Right kidney (tissue), 1 donor: ENCODE data around the gene OSBPL2.

Experiments used
- DNase-seq: peaks from one replicate; pipeline ENCODE4 v3.0.0-alpha.2; 2016

Gene OSBPL2

DNA sequence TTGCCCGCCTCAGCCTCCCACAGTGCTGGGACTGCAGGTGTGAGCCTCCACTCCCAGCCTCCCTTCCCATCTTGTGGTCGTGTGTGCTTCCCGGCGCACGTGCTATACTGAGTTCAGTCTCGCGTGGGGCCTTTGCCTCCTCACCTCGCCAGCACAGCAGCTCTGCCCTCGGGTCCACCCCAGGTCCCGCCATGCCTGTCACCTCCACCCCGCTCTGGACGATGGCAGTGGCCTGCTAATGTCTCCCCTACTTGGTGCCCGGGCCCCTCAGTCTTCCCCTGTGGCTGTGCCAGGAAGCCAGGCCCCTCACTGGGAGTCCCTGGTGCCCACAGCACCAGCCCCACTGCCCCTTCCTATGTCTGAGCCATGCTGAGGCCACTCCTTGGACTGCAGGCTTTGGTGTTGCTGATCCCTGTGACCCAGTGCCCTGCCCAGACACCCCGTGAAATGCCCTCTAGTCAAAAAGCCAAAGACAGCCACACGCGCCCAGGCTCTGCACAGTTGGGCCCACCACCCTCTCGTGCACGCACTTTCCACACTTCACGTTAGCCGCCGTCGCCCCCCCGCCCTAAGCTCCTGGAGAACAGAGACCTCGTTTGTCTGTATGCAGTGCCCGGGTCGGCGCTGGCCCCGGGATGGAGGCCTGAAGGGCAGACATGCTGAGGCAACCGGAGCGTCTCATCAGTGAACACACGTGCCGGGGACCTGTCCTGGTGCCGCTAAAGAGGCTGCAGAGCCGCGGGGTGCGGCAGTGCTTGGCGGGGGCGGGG, 32.5 kb upstream of the OSBPL2 start:
- DNase-seq: no peak

DNA sequence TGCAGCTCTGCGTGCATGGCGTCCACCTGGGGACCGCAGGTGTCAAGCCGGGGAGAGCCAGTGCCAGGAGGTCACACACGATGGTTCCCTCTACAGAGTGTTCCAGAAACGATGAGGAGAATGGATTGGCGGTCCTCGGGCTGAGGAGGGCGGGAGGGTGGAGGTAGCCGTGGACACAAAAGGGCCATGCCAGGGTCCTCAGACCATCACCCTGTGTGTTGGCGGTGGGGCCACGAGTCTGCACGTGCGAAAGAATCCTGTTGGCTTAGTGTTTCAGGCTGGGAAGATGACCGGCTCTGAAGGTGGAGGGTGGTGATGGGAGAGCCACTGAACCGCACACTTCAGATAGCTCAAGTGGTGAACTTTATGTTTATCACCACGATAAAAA, 31.9 kb upstream of the OSBPL2 start:
- DNase-seq: no peak

DNA sequence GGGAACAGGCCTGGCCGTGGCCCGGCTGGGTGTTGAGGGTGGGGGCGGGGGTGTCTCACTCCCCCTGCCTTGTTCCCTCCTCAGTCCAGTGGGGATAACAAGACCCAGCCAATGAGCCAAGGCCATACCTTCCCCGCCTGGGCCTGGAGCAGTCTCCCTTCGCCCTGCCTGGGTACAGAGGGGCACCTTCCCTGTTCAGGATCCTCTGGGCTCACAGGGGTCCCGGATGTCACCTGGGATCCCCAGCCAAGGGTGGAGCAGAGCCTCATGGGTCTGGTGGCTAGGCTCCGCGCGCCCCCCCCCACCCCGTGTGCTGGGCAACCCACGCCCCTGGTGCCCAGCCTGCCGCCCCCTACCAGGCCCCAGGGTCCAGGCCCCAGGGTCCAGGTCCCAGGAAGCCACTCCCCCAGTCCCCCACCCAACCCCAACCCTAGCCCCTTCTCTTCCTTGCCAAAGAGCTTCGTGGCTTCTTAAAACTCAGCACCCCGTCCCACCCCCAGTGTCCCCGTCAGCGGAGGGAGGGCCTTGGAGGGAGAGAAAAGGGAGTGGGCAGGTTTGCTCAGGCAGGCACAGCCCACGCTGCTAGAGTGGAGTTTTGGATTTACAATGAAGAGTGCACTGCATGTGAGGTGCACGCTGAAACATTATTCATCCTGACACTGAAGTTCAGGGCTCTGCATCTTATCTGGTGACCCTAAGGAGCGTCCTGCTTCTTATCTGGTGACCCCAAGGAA, 30.1 kb upstream of the OSBPL2 start:
- no peak for DNase-seq

DNA sequence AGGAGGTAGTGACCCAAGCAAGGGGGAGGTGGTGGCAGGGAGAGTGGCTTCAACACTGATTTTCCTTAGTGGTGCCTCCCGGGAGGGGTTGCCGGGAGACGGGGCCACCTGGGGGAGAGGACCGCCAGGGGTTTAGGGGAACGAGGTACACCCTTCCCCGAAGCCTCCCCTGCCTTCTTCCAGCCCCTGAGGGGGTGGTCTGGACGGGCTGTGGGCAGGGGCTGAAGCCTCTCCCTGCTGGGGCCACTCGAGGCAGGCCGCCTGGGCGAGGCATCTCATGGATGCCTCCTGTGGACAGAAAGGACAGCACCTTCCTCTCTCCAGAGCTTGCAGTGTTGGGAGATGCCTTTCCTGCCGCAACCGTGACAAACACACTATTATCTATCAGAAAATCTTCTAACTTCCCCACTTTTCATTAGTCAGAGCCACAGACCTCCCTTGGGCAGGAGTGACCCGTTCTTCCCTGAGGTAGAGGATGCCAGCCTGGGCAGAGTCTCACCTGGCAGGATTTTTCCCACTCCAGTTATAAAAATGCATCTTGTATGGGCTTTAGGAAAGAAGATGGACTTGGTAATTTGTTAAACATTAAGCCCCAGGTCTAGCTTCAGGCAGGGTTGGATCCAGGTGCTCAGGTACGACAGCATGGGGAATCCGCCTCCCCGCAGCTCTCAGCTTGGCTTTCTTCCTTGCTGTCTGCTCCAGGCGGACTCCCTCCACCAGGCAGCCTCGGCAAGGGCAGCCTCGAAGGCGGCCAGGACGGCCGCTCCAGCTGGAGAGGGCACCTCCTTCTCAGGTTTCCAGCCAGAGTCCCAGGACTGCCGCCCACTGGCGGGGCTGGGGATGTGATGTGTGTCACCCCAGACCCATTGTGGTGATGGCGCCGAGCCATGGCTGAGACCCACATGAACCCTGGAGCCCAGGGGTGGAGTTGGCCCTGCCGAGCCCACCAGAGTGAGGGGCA, 29.2 kb upstream of the OSBPL2 start:
- no peak for DNase-seq

DNA sequence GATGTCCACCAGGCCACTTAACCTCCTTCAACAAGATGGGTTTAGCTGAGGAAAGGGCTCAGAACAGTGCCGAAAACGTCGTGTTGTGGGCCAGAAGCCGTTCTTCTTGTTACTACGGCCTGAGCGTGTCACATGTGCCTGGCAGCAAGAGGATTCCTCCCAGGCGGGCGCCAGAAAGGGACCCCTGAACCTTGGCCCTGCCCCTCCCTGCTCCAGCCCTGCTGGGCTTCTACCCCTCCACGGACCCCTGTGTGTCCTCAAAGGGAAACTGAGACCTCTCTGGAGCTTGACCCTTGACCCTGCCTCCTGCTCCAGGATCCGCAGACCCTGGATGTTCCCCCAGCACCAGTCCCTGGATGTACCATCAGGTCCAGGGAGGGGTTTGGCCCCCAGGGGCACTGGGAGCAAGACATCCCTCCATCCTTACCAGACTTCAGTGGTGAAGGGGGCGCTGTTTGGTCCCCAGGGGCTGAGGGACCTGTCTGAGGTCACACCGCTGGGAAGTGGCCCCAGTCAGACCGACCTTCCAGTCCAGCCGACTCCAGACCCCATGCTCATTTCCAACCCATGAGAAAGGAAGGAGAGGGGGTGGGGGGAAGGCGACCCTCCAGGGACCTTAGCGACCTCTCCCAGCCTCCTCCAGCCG, 28.3 kb upstream of the OSBPL2 start:
- DNase-seq: no peak

DNA sequence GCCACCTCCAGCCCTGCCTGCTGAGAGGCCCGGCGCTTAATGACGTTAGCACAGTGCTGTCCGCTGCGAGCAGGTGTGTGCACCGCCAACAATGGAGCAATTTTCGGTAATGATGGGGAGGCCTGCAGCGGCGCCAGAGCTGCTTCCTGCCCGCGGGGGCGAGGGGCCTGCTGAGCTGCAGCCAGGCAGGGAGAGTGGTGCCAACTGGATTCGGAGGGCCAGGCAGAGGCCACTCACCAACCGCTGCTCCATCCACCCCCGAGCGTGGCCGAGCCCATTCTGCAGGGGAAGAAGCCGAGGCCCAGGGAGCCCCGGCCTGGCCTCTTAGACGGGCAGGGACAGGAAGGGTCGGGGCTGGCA, 27.8 kb upstream of the OSBPL2 start:
- DNase-seq: no peak

DNA sequence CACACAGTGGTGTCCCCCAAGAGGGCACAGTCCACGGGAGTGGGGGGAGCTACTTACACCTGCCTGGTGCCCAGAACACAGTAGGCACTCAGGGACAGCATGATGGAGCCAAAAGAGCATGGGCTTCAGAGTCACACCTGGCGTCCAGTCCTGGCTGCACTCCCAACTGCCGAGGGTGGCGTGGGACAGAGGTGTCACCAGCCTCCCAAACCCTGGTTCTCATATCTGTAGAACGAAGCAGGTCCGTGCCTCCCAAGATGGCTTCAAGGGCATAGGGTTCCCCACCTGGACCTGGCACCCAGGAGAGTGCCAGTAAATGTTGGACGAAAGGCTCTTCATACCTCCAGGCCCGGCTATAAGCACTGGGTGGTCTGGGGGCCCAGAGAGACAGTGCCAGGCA, 27.1 kb upstream of the OSBPL2 start:
- DNase-seq: no peak

DNA sequence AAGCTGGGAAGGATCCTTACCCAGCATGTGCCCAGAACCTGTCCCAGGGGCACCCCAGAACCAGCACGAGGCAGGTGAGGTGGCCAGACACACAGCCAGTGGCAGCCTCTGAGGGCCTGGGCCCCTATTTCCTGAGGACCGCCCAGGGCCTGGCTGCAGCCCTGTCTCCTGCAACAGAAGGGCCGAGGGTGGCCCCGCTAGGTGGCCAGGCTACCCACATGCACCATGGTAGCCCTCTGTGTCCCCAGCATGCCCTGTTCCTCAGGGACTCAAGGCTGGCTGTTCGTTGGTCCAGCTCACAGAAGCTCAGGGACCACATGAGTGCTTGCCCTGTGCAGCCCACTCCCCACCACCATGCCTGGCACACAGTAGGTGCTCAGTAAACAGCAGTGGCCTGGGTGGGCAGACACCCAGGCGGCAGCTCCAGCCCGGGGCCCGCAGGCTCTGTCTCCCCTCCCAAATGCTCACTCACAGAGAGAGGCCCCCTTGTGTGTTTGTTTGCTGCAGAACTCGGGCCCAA, 26.5 kb upstream of the OSBPL2 start:
- DNase-seq: no peak

DNA sequence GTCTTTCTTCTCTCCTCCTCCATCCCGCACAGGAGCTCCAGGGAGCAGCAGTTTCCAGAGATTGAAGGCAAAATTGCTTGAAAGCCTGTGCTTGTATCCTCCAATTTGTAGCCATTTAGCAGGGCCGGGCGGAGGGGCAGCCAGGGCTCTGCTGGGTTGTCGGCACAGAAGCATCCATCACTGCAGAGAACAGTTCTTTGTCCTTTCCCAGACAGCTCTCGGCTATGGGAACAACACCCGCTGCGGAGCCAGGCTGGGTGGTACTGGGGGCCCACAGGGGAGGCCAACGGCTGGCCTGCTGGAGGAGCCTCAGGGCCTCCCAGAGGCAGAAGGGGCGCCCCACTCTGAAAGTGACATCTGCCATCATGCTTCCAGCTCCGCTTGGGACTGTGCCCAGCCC, 26.0 kb upstream of the OSBPL2 start:
- no peak for DNase-seq

DNA sequence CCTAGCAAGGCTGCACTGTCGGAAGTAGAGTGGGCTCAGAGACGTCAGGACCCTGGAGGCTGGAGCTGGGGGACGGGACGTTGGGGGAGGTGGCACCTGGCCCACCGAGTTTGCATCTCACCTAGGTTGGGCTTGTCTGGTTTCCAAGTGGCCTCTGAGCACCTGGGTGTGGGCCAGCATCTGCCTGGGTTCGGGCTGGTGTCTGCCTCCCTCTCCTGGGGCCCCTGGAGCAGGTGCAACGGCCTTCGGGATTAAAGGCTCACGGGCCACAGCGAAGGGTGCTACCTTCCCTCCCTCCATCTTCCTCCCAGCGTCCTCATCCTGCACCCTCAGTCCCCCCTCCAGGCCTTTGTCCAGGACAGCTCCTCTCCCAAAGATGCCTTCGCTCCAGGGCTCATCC, 24.3 kb upstream of the OSBPL2 start:
- DNase-seq: no peak

DNA sequence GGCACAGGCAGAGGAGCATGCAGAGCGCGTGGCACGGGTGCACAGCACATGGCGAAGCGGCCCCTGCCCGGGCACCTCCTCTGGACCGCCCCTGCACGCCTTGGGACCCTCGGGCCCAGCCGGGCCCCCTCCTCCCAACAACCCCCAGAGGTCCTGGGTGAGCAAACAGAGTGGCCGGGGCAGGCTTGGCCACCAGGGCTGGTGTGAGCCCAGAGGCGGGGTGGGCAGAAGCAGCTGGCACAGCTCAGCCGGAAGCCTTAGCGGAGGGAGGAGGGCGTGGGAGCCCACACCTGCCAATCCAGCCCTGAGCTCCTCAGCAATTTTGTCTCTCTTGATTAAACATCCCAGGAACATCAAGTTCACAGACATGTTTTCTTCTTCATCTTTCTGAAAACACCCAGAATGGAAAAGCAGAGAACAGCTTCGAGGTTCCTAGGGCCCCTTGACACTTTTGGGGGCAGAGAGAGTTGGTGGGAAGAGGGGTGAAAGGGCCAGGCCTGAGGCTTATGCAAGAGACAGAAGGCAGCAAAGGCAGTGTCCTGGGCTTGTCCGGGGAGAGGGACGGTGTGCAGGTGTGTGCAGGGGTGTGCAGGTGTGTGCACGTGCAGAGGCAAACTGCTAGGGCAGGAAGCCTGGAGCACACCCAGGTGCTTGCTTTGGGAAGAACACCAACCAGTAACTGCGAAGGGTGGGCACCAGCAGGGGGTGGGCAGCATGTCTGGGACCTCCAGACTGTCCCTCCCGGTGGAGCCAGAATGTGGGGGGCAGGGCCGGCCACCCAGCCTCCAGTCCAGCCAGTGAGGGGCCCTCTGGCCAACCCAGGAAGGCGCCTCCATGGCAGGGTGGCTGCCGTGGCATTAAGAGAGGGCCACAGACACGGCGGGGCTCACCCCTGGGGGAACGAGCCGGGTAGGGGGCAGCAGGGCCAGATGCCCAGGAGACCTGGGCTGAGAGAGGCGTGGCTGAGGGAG, 23.0 kb upstream of the OSBPL2 start:
- no peak for DNase-seq

DNA sequence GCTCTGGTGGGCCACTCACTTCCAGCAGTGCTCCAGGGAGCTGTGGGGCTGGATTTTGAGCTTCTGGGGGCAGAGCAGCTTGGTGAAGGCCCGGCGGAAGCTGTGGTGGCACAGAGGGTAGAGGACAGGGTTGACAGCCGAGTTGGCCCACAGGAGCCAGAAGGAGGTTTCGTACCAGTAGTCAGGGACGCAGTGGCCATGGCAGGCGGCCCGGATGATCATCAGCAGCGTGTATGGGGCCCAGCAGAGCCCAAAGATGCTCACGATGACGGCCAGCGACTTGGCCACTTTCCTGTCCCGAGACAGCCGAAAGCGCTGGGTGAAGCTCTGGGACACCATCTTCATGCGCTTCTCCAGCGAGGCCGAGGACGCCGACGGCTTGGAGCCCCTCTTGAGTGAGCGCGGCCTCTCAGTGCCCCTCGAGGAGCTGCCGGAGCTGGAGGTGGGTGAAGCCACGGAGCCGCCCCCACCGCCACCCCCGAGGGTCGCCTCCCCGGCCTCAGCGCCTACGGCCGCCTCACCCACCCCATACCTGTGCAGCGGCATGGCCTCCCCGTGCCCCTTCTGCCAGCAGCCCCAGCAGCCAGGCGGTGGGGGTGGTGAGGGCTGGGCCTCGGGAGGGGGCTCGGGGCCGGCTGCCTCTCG, 22.2 kb upstream of the OSBPL2 start:
- no peak for DNase-seq

DNA sequence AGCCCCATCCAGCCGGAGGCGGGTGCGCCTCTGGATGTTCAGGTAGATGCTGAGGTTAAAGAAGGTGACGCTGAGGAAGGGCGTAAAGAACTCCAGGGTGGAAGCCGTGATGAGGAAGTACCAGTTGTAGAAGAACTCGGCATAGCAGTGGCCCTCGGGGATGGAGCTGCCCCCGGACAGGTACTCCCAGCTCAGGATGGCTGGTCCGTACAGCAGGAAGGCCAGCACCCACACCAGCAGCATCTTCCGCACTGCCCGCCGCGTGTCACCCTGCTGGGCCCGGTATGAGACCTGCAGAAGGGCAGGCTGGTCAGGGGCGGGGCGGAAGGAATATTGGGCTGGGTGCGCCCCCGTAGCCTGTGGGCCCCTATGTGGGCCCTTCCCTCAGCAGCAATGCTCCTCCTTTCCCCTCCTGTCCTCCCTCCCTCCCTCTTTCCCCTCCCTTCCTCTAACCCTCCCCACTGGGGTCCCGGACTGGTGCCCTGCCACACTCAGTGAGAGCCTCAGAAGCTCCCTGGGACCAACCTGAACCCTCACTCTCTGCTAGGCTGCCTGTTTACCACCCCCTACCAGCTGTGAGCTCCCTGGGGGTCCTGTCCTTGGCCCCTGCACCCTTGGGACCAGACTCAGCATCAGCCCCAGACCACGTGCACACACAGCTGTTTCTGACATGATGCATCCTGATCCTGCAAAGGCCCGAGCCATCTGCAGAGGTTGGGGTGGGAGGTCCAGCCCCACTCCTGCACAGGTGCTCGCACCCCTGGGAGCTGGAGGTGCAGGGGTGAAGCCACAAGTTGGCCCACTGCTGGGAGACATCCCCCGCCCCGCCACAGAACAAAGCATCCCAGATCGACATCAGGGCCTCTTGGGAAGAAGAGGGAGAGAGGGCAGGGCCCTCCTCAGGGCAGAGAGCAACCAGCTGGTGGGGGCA, 21.4 kb upstream of the OSBPL2 start:
- no peak for DNase-seq

DNA sequence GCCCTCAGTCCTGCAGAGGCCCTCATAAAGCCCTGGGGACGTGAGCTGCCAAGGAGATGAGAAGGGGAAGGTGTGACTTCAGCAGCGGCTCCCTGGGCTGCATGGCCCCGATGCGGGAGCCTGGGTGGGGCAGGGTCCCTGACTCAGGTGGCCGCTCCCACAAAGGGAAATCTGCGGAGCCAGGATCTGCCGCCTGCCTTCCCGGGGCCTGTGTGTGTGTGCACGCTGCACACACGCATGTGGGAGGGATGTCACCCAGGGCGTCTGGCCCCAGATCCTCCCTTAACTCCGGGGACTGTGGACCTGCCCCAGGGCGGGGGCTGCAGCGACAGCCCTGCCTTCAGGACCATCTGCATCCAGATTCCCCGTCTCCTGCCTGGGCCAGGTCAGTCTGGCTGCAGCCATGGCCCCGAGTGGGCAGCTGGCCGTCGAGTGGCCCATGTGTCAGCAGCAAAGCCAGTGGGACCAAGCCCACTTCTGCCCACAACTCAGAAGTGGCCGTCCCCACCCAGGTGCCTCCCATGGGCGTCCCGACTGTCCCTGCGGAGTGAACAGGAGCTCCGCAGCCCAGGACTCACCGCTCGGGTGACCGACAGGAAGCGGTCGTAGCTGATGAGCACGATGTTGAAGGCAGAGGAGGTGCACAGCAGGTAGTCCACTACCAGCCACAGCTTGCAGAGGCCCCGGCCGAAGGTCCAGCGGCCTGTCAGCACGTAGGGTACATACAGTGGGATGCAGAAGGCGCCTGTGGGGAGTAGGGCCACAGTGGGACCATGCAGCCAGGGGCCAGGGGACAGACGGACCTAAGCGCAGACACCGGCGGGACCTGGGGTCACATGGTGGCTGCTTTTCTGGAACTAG, 20.2 kb upstream of the OSBPL2 start:
- DNase-seq: no peak

DNA sequence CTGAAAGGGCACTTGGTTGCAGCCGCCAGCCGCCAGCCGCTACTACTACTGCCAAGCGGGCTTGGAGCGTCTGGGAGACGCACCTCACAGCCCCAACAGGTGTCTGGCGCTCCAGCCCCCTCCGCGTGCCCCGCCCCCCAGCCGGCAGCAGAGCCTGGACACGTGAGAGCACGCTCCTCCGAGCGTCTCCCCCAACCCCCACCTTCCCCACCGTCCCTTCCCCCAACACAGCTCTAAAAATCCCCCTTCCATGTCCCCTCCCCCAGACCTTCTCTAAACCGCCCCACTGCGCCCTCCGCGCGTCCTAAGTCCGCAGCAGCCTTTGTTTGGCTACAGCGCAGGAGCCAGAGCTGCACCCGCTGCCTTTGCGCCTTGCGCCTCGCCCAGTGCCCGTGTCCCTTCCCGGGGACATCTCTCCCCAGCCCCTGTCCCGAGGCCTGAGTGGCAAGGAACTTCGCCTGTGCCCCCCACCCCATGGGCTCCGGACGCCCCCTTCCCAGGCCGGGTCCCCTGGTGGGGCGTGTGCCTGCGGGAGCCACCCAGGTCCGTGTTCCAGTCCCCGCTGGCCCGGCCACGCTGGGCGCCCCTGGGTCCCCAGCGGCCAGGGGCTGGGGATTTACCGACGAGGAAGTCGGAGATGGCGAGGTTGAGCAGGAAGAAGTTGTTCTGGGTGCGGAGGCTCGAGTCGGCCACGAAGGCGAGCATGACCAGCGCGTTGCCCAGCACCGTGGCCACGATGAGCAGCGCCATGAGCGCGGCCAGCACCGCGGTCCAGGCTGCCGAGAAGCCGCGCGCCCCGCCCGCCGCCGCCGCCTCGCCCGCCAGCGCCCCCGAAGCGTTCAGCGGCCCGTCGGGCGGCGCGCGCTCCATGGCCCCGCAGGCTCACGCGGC, 19.0 kb upstream of the OSBPL2 start:
- DNase-seq: peak; percentile 46

DNA sequence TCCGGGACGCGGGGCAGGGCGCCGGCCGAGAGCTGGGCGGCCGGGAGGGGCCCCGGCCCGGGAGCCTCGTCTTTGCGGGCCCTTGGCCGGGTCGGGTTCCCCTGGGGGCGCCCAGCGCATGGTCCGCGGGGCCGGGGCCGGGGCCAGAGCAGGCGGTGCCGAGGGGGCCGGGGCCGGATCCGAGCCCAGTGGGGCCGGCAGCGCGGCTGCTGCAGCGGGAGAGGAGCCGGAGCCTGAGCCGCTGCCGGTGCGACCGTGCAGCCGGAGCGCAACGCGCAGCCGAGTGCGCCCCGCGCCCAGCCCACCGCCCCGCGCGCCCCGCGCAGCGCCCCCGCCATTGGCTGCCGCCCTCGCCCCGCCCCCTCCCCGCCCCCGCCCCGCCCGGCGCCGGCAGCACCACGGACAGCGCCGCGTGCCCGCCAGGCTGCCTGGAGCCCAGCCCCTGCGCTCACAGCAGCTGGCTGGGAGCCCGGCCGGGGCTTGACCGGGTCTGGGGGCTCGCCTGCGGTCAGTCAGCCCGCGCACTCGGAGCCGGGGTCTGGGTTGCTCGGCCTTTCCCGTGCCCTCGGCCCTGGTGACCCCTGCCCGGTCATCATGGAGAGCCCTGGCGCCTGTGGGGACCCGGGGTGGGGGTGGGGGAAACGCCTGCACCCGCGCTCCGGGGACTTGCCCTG, 18.2 kb upstream of the OSBPL2 start, which contains the start of gene HRH3:
Gene HRH3 (minus strand): TSS at position 287 of the 674 bp plus-strand sequence. CDS start 308 bp downstream, outside the sequence.
- peak; percentile 56 for DNase-seq
